Measurements from ENCODE around the gene VAMP7.

The VAMP7 gene

GRCh38 chrX:155886409-155886808 lies 5.3 kb downstream of the VAMP7 start:
- no peak for TF ChIP-seq CTCF (IDR thresholded peaks at IDR 0.05; ENCODE audit: borderline replicate concordance, insufficient read depth, low read depth, low read length)
- H3K4me3 ChIP-seq (ENCODE audit: low read depth, low read length), result no peak overlapping the region

GRCh38 chrX:155888139-155888538 lies 7.0 kb downstream of the VAMP7 start:
- TF ChIP-seq CTCF (IDR thresholded peaks at IDR 0.05; ENCODE audit: borderline replicate concordance, insufficient read depth, low read depth, low read length), result no peak
- no peak overlapping the region for H3K4me3 ChIP-seq (ENCODE audit: low read depth, low read length)

- no peak for TF ChIP-seq CTCF (IDR thresholded peaks at IDR 0.05; ENCODE audit: borderline replicate concordance, insufficient read depth, low read depth, low read length)
These were observed 8.2 kb downstream of the VAMP7 start for GRCh38 chrX:155889328-155889727.

GRCh38 chrX:155891446-155892210 lies 10.5 kb downstream of the VAMP7 start:
- no peak overlapping the region for H3K4me3 ChIP-seq (ENCODE audit: low read depth, low read length)
- no peak for TF ChIP-seq CTCF (IDR thresholded peaks at IDR 0.05; ENCODE audit: borderline replicate concordance, insufficient read depth, low read depth, low read length)

More at GRCh38 chrX:155889328-155889727, 8.2 kb downstream of the VAMP7 start:
- H3K4me3 ChIP-seq (ENCODE audit: low read depth, low read length), result no peak overlapping the region

GRCh38 chrX:155893521-155893920 lies 12.4 kb downstream of the VAMP7 start:
- no peak for TF ChIP-seq CTCF (IDR thresholded peaks at IDR 0.05; ENCODE audit: borderline replicate concordance, insufficient read depth, low read depth, low read length)
- H3K4me3 ChIP-seq (ENCODE audit: low read depth, low read length), result no peak overlapping the region

GRCh38 chrX:155896512-155896911 lies 15.4 kb downstream of the VAMP7 start:
- no peak for TF ChIP-seq CTCF (IDR thresholded peaks at IDR 0.05; ENCODE audit: borderline replicate concordance, insufficient read depth, low read depth, low read length)
- no peak overlapping the region for H3K4me3 ChIP-seq (ENCODE audit: low read depth, low read length)

GRCh38 chrX:155899366-155899765 lies 18.2 kb downstream of the VAMP7 start:
- TF ChIP-seq CTCF (IDR thresholded peaks at IDR 0.05; ENCODE audit: borderline replicate concordance, insufficient read depth, low read depth, low read length), result no peak

More at GRCh38 chrX:155899366-155899765, 18.2 kb downstream of the VAMP7 start:
- no peak overlapping the region for H3K4me3 ChIP-seq (ENCODE audit: low read depth, low read length)
